GM18858 (cell line): ENCODE results near the gene METTL3.

ENCODE experiments used
- ATAC-seq: cut with Tn5 transposase; IDR thresholded peaks from one replicate; pipeline ENCODE4 v1.9.1; 2021; ENCODE audit not compliant: unreplicated experiment

Gene METTL3

GRCh38 chr14:21527318-21527679 lies 16.2 kb upstream of the METTL3 start:
- ATAC-seq, result no peak

- ATAC-seq, result no peak
Observed at GRCh38 chr14:21526672-21527317, 15.7 kb upstream of the METTL3 start.

- no peak for ATAC-seq
Observed at GRCh38 chr14:21525962-21526671, 15.0 kb upstream of the METTL3 start, which contains the start of gene SALL2. TSS of gene SALL2 (minus strand) at chr14:21526346. CDS start at chr14:21526127, 219 bp downstream.

DNA sequence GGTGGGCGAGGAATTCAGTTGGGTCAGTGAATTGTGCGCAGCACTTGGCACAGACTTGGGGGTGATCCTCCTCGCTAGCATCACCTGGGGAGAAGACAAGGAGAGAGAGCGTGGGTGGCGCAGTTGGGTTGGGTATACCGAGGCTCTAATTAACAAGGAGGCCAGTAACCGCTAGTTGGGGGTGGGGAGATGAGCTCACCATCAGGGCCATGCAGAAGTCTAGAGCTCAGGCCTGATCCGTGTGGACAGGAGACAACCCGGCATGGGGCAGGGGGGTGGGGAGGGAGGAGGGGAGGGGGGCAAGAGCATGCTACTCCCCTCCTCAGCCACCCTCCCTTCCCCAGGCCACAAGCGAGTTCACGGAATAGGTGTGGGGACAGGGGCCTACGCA lies 14.4 kb upstream of the METTL3 start:
- no peak for ATAC-seq

DNA sequence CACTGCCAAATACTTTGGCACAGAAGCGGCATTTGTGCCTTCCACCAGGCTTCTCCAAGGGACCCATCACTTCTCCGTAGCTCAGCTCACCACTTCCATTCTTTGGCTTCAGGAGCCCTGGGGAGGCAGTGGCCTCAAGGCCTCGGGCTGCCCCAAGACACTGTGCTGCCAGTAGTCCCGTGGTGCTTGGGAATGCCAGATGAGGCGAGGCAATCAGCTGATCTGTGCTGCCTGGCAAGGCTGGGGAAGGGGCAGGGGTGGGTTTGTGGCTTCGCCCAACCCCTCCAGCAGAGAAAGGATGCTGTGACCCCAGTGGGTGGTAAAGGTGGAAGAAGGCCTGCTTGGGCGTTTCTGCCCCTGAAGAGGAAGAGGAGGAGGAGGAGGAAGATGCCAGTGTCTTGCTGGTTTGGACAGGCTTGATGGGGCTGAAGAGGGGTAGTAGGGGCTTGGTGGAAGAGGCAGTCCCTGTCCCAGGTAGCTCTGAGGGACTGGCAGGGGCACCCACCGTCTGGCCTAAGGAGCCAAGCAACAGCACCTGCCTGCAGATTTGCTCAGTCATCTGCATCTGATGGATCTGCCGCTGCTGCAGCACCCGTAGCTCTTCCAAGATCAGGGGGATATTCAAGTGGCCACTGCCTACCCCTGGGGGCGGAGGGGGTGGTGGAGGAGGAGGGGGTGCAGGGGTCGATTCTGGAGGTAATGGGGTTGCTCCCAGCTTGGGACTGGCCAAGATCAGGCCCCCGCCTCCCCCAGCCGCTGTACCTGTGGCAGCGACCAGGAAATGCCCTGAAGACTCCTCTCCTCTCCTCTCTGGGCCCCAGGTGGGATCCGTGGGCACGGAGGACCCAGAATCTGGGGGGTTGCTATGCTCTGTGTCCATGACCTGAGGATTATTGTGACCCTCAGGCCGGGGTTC lies 13.7 kb upstream of the METTL3 start:
- no peak for ATAC-seq

GRCh38 chr14:21523203-21523602 lies 12.1 kb upstream of the METTL3 start:
- ATAC-seq, result no peak

GRCh38 chr14:21521501-21521900 lies 10.4 kb upstream of the METTL3 start:
- no peak for ATAC-seq

DNA sequence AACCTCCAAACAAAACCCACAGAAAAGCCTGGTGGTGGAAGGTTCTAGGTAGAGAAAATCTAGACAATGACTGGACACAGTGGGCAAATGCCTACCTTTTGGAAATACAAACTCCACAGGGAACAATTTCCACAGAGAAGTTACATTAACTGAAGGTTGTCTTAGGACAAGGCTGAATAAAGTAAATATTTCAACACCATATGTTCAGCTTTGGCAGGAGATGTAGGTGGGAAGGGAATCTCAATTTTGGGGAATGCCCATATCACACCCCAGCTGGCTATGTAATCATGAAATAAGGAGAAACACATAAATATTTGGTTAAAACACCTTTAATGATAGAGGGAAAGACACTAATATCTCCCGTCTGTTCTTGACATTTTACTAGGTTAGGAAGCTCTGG lies 9.6 kb upstream of the METTL3 start:
- ATAC-seq, result no peak

GRCh38 chr14:21518725-21519124 lies 7.6 kb upstream of the METTL3 start:
- no peak for ATAC-seq

DNA sequence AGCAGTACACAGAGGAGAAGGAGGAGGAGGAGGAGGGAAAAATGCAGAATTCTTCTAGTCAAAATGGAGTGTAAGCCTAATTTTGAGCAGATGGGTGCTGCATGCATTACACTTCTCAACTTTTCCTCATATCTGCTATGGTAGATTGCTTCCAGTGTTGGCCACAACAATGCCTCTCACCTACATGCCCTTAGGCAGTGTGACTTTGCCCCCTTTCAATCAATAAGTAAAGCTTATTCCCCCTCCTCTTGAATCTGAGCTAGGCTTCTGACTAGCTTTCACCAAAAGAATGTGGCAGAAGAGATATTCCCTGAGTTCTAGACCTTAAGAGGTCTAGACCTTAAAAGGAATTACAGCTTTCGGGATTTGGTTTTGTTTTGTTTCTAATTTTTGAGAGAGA lies 3.2 kb upstream of the METTL3 start:
- no peak for ATAC-seq

GRCh38 chr14:21509432-21510143 lies 1.6 kb downstream of the METTL3 start:
- ATAC-seq, result no peak

GRCh38 chr14:21506557-21506956 lies 4.6 kb downstream of the METTL3 start:
- no peak for ATAC-seq

- ATAC-seq, result peak; percentile 76
Observed at GRCh38 chr14:21505012-21505553, 6.1 kb downstream of the METTL3 start.

- ATAC-seq, result no peak
Observed at GRCh38 chr14:21503376-21503775, 7.8 kb downstream of the METTL3 start.

GRCh38 chr14:21501568-21501967 lies 9.6 kb downstream of the METTL3 start:
- no peak for ATAC-seq

GRCh38 chr14:21498540-21499526 lies 12.3 kb downstream of the METTL3 start:
- ATAC-seq, result no peak

DNA sequence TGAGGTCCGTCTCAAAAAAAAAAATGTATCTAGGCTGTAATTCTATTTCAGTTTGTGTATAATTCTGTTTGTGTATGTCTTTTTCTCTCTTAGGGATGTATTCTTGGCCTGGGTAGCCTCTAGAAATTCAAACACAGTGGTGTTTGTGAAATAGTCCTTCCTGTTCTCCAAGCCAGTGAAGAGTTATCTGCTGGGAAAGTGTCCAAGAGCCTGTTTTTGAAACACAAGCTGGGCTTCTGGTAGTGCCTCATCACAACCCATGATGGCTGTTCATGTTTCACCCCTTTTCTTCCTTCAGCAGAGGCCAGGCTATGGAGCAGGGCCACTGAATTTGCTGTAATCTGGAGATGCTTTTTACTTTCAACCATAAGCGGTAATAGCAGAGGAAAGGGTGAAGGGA lies 14.7 kb downstream of the METTL3 start:
- no peak for ATAC-seq

DNA sequence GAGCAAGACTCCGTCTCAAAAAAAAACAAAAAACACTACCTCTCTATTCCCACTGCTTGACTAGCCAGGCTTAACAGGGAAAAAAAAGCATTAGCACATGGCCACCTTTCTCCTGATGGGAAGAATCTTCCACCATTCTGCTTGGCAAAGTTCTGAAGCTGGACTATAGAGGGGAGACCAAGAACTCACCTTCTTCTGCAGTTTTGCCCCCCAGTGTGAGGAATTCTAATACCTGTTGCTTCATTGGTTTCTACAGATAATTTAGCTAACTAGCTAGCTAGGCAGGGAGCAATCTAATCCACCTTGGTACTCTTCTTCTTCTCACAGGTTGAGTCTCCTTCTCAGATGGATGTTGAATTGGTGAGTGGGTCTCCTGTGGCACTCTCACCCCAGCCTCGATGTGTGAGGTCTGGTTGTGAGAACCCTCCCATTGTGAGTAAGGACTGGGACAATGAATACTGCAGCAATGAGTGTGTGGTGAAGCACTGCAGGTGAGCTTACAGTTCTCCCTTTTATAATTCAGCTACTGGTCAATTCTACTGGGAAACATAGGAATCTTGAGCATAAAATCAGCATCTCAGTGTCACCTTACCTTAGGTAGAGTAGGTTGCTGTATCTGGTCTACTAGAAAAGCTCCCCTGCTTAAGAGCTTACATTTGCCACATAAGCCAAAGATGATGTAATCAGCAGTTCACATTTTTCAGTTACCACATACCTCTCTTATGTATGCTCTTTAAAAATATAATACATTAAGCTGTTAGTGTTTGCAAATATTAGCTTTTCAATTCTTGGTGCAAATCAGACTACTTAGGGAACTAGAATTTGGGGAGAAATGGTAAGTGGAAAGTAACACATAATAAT lies 16.0 kb downstream of the METTL3 start:
- ATAC-seq, result no peak

DNA sequence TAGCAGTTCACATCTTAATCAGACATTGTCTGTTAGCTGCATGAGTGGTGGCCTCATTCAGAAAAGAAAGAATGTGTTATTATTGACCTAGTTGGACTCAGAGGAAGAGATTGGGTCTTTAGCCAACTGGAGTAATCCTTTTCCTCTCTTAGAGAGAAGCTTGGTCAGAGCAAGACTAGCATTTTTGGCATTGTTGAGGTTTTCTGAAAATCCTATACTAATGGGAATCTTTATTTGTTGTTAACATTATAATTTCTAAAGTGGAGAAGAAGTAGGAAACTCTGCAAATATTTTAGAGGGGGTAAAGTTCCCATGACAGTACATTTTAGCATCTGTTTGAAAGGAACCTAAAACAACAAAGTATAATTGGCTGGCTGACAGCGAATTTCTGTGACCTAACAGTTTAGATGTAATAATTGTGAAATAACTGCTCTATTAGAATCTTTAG lies 24.5 kb downstream of the METTL3 start:
- no peak for ATAC-seq
